Measurements from ENCODE around the gene ETFA. TPM values are rescaled to one million over a fixed set of nuclear protein-coding genes. Genes with fewer than 3 reads are reported as not detected.

ETFA gene
- total RNA-seq, 2 experiments from 2014 or later, result 159 to 164 TPM

GRCh38 chr15:76251717-76252116 is 59.6 kb downstream of the ETFA start:
- Mint-ChIP-seq H3K36me3 (ENCODE audit: low read depth) (peaks cover 7% of the 10 kb centered on the region), H3K4me1 (ENCODE audit: low read depth) (peaks cover 3% of the 10 kb centered on the region), H3K27me3 (no peaks in the 10 kb centered on the region), H3K27ac (no peak overlapping the region), H3K9me3 (no peaks in the 10 kb centered on the region), H3K4me3 (no peak overlapping the region)
- ChIA-PET CTCF (interaction anchor here (0.6 to 0.7 kb wide), 2 partner anchors 65 to 703 kb away, joined by 3 to 4 read pairs; no protein-coding TSS in a partner anchor), POLR2A (no interaction called here)
- ATAC-seq (no peak), DNase-seq (no peak)
- intact Hi-C loops (cut with micrococcal nuclease), result no loop called here
- TF ChIP-seq, protein P1, sequence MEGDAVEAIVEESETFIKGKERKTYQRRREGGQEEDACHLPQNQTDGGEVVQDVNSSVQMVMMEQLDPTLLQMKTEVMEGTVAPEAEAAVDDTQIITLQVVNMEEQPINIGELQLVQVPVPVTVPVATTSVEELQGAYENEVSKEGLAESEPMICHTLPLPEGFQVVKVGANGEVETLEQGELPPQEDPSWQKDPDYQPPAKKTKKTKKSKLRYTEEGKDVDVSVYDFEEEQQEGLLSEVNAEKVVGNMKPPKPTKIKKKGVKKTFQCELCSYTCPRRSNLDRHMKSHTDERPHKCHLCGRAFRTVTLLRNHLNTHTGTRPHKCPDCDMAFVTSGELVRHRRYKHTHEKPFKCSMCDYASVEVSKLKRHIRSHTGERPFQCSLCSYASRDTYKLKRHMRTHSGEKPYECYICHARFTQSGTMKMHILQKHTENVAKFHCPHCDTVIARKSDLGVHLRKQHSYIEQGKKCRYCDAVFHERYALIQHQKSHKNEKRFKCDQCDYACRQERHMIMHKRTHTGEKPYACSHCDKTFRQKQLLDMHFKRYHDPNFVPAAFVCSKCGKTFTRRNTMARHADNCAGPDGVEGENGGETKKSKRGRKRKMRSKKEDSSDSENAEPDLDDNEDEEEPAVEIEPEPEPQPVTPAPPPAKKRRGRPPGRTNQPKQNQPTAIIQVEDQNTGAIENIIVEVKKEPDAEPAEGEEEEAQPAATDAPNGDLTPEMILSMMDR (IDR thresholded peaks at IDR 0.05), result no peak

DNA sequence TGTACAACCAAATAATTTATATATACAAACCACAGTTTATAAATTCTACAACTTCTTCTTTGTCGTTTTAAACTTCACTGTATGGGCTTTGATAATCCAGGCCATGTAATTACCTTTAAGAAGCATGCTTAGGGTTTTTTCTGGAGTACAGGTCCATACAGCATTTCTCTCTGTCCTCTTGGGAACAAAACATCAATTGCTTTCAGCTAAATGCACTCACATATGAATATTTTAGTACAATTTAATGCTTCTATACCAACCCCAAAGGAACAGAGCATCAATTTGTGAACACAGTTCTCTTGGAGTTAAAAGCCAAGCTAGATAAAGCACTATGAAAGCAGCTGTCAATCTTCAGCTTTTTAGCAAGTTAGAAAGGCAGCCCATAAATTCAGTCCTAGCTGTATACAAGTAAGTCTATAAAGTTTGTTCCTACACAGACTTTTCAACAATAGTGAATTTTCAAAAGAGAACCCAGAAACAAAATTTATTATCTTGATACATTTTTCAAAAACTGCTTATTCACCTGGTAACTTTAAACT is 66.1 kb downstream of the ETFA start:
- Mint-ChIP-seq H3K27me3 (no peaks in the 10 kb centered on the region), H3K27ac (no peak overlapping the region), H3K4me1 (ENCODE audit: low read depth) (no peaks in the 10 kb centered on the region), H3K36me3 (ENCODE audit: low read depth) (peaks cover 9% of the 10 kb centered on the region), H3K9me3 (no peaks in the 10 kb centered on the region), H3K4me3 (no peak overlapping the region)
- CTCF ChIA-PET, result interaction anchor here (1.7 kb wide), 1 partner anchor 9 kb away, joined by 10 read pairs; no protein-coding TSS in a partner anchor
- DNase-seq (no peak), ATAC-seq (no peak)
- TF ChIP-seq, protein P1 (IDR thresholded peaks at IDR 0.05), result no peak
- intact Hi-C loops (cut with micrococcal nuclease), result no loop called here
- POLR2A ChIA-PET, result no interaction called here

DNA sequence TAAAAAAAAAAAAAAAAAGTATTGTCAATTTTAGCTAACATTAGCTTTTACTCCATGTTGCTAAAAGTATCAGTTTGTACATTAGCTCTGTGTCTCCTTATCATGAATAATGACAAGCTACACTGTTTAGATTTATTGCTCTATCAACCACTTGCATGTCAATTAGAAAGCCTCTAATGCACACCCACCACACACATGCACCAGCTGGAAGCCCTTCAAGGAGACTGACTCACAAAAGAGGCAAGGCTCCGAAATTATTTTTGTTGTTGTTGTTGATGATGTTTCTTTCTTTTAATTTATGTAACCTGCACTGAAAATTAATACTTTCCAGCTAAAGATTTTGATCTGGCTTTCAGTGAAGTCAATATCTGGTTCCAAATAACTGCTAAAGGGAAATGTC is 71.5 kb downstream of the ETFA start:
- no peak overlapping the region for H3K27ac Mint-ChIP-seq
- TF ChIP-seq, protein P1 (IDR thresholded peaks at IDR 0.05), result no peak
- H3K4me3 Mint-ChIP-seq, result no peak overlapping the region
- CTCF ChIA-PET, result interaction anchor here (1.0 kb wide), 1 partner anchor 93 kb away, joined by 4 read pairs; no protein-coding TSS in a partner anchor
- no peaks in the 10 kb centered on the region for H3K4me1 Mint-ChIP-seq (ENCODE audit: low read depth)
- intact Hi-C loops (cut with micrococcal nuclease), result no loop called here
- DNase-seq (no peak), ATAC-seq (no peak)
- peaks cover 7% of the 10 kb centered on the region for H3K36me3 Mint-ChIP-seq (ENCODE audit: low read depth)
- POLR2A ChIA-PET, result no interaction called here
- no peaks in the 10 kb centered on the region for H3K27me3 Mint-ChIP-seq
- no peaks in the 10 kb centered on the region for H3K9me3 Mint-ChIP-seq

- Mint-ChIP-seq H3K27me3 (no peaks in the 10 kb centered on the region), H3K27ac (no peak overlapping the region), H3K4me3 (no peak overlapping the region), H3K36me3 (ENCODE audit: low read depth) (peaks cover 2% of the 10 kb centered on the region), H3K4me1 (ENCODE audit: low read depth) (no peaks in the 10 kb centered on the region), H3K9me3 (no peaks in the 10 kb centered on the region)
- DNase-seq (no peak), ATAC-seq (no peak)
- CTCF ChIA-PET, result interaction anchor here (0.8 to 2.3 kb wide), 10 partner anchors 8 to 630 kb away, joined by 3 to 10 read pairs (median 4); no protein-coding TSS in a partner anchor
- intact Hi-C loops (cut with micrococcal nuclease), result no loop called here
- TF ChIP-seq, protein P1 (IDR thresholded peaks at IDR 0.05), result no peak
- POLR2A ChIA-PET, result no interaction called here
Observed at GRCh38 chr15:76236350-76236749, 74.9 kb downstream of the ETFA start.

DNA sequence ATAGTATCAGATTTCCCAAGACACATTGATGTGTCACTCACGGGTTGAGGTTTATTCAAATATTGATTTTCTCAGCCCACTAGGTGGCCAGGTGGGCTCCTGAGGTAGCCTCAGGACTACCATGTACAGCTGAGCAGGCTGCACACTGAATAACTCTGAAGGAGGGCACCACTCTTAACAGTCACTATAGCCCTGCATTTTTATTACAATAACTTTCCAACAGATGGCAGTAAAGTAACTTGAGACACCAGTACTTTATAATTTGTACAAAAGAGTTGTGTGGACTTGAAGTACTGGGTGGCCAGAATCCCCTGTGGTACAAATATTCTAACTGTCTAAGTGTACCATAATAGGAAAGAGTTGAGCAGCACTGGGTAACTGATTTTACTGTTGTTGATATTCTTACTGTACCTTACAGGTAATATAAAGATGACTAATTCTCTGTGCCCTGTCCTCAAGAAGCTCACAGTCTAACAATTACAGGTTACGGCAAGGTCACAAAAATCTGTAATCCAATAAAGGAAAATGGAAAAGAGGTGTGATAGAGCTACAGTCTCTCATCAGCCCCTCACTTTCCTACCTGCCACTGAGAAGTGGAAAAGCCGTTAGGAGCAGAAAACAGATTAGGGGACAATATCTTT is 76.0 kb downstream of the ETFA start:
- Mint-ChIP-seq H3K4me3 (no peak overlapping the region), H3K36me3 (ENCODE audit: low read depth) (peaks cover 7% of the 10 kb centered on the region), H3K4me1 (ENCODE audit: low read depth) (no peaks in the 10 kb centered on the region), H3K27ac (no peak overlapping the region), H3K27me3 (no peaks in the 10 kb centered on the region), H3K9me3 (no peaks in the 10 kb centered on the region)
- DNase-seq (no peak), ATAC-seq (peak; percentile 65)
- POLR2A ChIA-PET, result no interaction called here
- CTCF ChIA-PET, result interaction anchor here (0.7 to 2.3 kb wide), 16 partner anchors 10 to 712 kb away, joined by 3 to 10 read pairs (median 4); no protein-coding TSS in a partner anchor
- TF ChIP-seq, protein P1 (IDR thresholded peaks at IDR 0.05), result peak; percentile 70
- intact Hi-C loops (cut with micrococcal nuclease), result no loop called here

All from activated CD8-positive, alpha-beta T cell treated with anti-CD3 and anti-CD28 coated beads for 36 hours (primary cell).